Measurements from ENCODE around the gene GAPVD1.
"Not testable (repeated sequence)": the region's sequence is repeated elsewhere in the genome, so short reads cannot be mapped to it uniquely, and the experiment has no call there.

The GAPVD1 gene

GRCh38 chr9:125374443-125375309 lies 113.0 kb downstream of the GAPVD1 start:
- peak; percentile 37 for DNase-seq (ENCODE audit: low read depth)

GRCh38 chr9:125375820-125376219 lies 114.2 kb downstream of the GAPVD1 start:
- DNase-seq (ENCODE audit: low read depth), result no peak

- DNase-seq (ENCODE audit: low read depth), result no peak
These were observed 114.9 kb downstream of the GAPVD1 start for GRCh38 chr9:125376261-125377226.

GRCh38 chr9:125377584-125378250 lies 116.1 kb downstream of the GAPVD1 start:
- no peak for DNase-seq (ENCODE audit: low read depth)

GRCh38 chr9:125378778-125379177 lies 117.2 kb downstream of the GAPVD1 start:
- no peak for DNase-seq (ENCODE audit: low read depth)

GRCh38 chr9:125379208-125379607 lies 117.6 kb downstream of the GAPVD1 start:
- no peak for DNase-seq (ENCODE audit: low read depth)

GRCh38 chr9:125380406-125380805 lies 118.8 kb downstream of the GAPVD1 start:
- DNase-seq (ENCODE audit: low read depth), result no peak

GRCh38 chr9:125387861-125388524 lies 126.4 kb downstream of the GAPVD1 start:
- no peak for DNase-seq (ENCODE audit: low read depth)

- no peak for DNase-seq (ENCODE audit: low read depth)
These were observed 127.4 kb downstream of the GAPVD1 start for GRCh38 chr9:125388978-125389377.

- DNase-seq (ENCODE audit: low read depth), result no peak
These were observed 130.1 kb downstream of the GAPVD1 start for GRCh38 chr9:125391704-125392103.

- DNase-seq (ENCODE audit: low read depth), result no peak
These were observed 131.8 kb downstream of the GAPVD1 start for GRCh38 chr9:125393426-125393825.

- DNase-seq (ENCODE audit: low read depth), result no peak
These were observed 135.2 kb downstream of the GAPVD1 start for GRCh38 chr9:125396799-125397198.

GRCh38 chr9:125397736-125398135 lies 136.1 kb downstream of the GAPVD1 start:
- no peak for DNase-seq (ENCODE audit: low read depth)

GRCh38 chr9:125398243-125398642 lies 136.6 kb downstream of the GAPVD1 start:
- no peak for DNase-seq (ENCODE audit: low read depth)

- no peak for DNase-seq (ENCODE audit: low read depth)
These were observed 137.5 kb downstream of the GAPVD1 start for GRCh38 chr9:125399165-125399564.

GRCh38 chr9:125399666-125400065 lies 138.0 kb downstream of the GAPVD1 start:
- DNase-seq (ENCODE audit: low read depth), result no peak

GRCh38 chr9:125400232-125400631 lies 138.6 kb downstream of the GAPVD1 start:
- DNase-seq (ENCODE audit: low read depth), result not testable (repeated sequence)

GRCh38 chr9:125400725-125401716 lies 139.4 kb downstream of the GAPVD1 start:
- no peak for DNase-seq (ENCODE audit: low read depth)

- DNase-seq (ENCODE audit: low read depth), result no peak
These were observed 143.1 kb downstream of the GAPVD1 start for GRCh38 chr9:125404733-125405132.
